K562 (cell line): Measurements from ENCODE around the gene MIS18A. TPM values are rescaled to one million over a fixed set of nuclear protein-coding genes. Genes with fewer than 3 reads are reported as not detected.

Source experiments
- ATAC-seq: fragments of 200-7000 bp; cut with Tn5 transposase; 3 replicates; pipeline ENCODE4 v1.9.1; 2020; ENCODE audit warnings: moderate library complexity
- BruUV-seq: library from RNA; stranded (reverse); fragments of 400-500 nt; replicated peaks from 2 replicates; lab custom pipeline; 2021; lab: Mats Ljungman, UMichigan
- CTCF ChIA-PET: fragments of 300-600 bp; formaldehyde crosslinking; extraction: SDS; loops from one replicate; lab custom pipeline; 2021; ENCODE audit warnings: low intra/inter-chr PET ratio; lab: Yijun Ruan, JAX
- POLR2A ChIA-PET: fragments of 300-600, 350-650 bp; sonication (Branson Sonifier 250); formaldehyde crosslinking; extraction: SDS; loops from one replicate; lab custom pipeline; 2021; ENCODE audit warnings: antibody characterized with exemption, inconsistent platforms; lab: Yijun Ruan, JAX
- DNase-seq, 4 experiments: peaks; one replicate each; pipeline versions ENCODE4 v3.0.0 to v3.0.0-alpha.2; 2011 to 2018; ENCODE audit warnings: low spot score in 3 of 4, mixed read lengths in 3 of 4; ENCODE audit errors: extremely low read depth in 1 of 4
- FAIRE-seq: peaks from 2 replicates; lab custom pipeline; 2011; peaks lifted over from hg19 to GRCh38; lab: Jason Lieb, UNC
- H2AFZ ChIP-seq: 2 replicates; pipeline ENCODE4 v1.6.0; 2011; ENCODE audit warnings: low read depth, low read length, control low read depth, inconsistent platforms
- H3K27ac ChIP-seq: fragments of 200-600 bp; 3 replicates; pipeline ENCODE4 v1.8.0; 2011; ENCODE audit warnings: low read depth, mild to moderate bottlenecking, control low read depth, inconsistent platforms, low read length, moderate library complexity, mixed read lengths; ENCODE audit errors: extremely low read depth
- H3K27me3 ChIP-seq, 2 experiments: fragments of 300-600 bp in 1 of 2; 2 replicates in 1 of 2; 3 replicates in 1 of 2; pipeline versions ENCODE4 v1.6.0 to v1.8.0; 2011; ENCODE audit warnings: inconsistent platforms in 2 of 2, low read length in 2 of 2, mild to moderate bottlenecking in 1 of 2, mixed read lengths in 1 of 2, moderate library complexity in 1 of 2; ENCODE audit not compliant: control insufficient read depth in 2 of 2, insufficient read depth in 2 of 2
- H3K36me3 ChIP-seq: fragments of 300-600 bp; 3 replicates; pipeline ENCODE4 v1.8.0; 2011; ENCODE audit warnings: mild to moderate bottlenecking, low read length, inconsistent platforms; ENCODE audit not compliant: control insufficient read depth, insufficient read depth
- H3K4me1 ChIP-seq, 2 experiments: fragments of 200-600 bp in 1 of 2; replicated peaks in 1 of 2; 2 replicates in 1 of 2; 3 replicates in 1 of 2; pipeline versions ENCODE4 v1.5.1 to v1.8.0; 2011; ENCODE audit warnings: inconsistent platforms in 2 of 2, low read length in 2 of 2, mild to moderate bottlenecking in 1 of 2, mixed read lengths in 1 of 2, moderate library complexity in 1 of 2; ENCODE audit not compliant: control insufficient read depth in 2 of 2, insufficient read depth in 2 of 2
- H3K4me2 ChIP-seq: 2 replicates; pipeline ENCODE4 v1.6.1; 2011; ENCODE audit warnings: low read length, control low read depth, inconsistent platforms, mixed read lengths; ENCODE audit not compliant: insufficient read depth
- H3K4me3 ChIP-seq: fragments of 200-600 bp; sonication (generic), shearing (Covaris generic); 2 replicates; pipeline ENCODE4 v1.5.1; 2016; ENCODE audit warnings: control low read depth, inconsistent platforms
- H3K79me2 ChIP-seq: fragments of 200-600 bp; 3 replicates; pipeline ENCODE4 v1.8.0; 2011; ENCODE audit warnings: low read length, inconsistent platforms; ENCODE audit not compliant: control insufficient read depth, insufficient read depth
- H3K9ac ChIP-seq, 2 experiments: 2 replicates each; pipeline versions ENCODE4 v1.6.0 to v1.6.1; 2011; ENCODE audit warnings: low read depth in 2 of 2, low read length in 2 of 2, control low read depth in 1 of 2, inconsistent platforms in 1 of 2, mild to moderate bottlenecking in 1 of 2, mixed read lengths in 1 of 2; ENCODE audit not compliant: insufficient read depth in 1 of 2
- H3K9me1 ChIP-seq: one replicate; pipeline ENCODE4 v1.6.0; 2011; ENCODE audit warnings: inconsistent platforms, mild to moderate bottlenecking, low read length, moderate library complexity; ENCODE audit not compliant: control insufficient read depth, insufficient read depth
- H3K9me3 ChIP-seq: replicated peaks from 2 replicates; pipeline ENCODE4 v1.5.1; 2011; ENCODE audit warnings: low read depth, low read length, inconsistent platforms; ENCODE audit not compliant: control insufficient read depth, insufficient read depth
- H4K20me1 ChIP-seq: replicated peaks from 2 replicates; pipeline ENCODE4 v1.6.1; 2011; ENCODE audit warnings: low read length, inconsistent platforms, mixed read lengths; ENCODE audit not compliant: control insufficient read depth, insufficient read depth
- ATF7 ChIP-seq: fragments of 450-650 bp; IDR thresholded peaks from 2 replicates; pipeline ENCODE4 v1.7.1; 2014; ENCODE audit warnings: mild to moderate bottlenecking, moderate library complexity
- BCOR ChIP-seq: fragments of 450-650 bp; IDR thresholded peaks from 2 replicates; pipeline ENCODE4 v1.6.1; 2016
- C11orf30 ChIP-seq: fragments of 450-650 bp; IDR thresholded peaks from 2 replicates; pipeline ENCODE4 v1.6.1; 2016; ENCODE audit warnings: low read depth, mild to moderate bottlenecking
- CBX1 ChIP-seq: sonication (generic); IDR thresholded peaks from 2 replicates; pipeline ENCODE4 v1.6.1; 2016; ENCODE audit warnings: antibody characterized with exemption, low read depth, mild to moderate bottlenecking
- CEBPB ChIP-seq: fragments of 450-650 bp; IDR thresholded peaks from 2 replicates; pipeline ENCODE4 v1.6.1; 2016; ENCODE audit warnings: missing genetic modification characterization, missing compliant biosample characterization
- E2F1 ChIP-seq: sonication (generic); formaldehyde crosslinking; IDR thresholded peaks from 2 replicates; pipeline ENCODE4 v1.8.1; 2023; ENCODE audit warnings: mild to moderate bottlenecking, missing genetic modification reagents, moderate library complexity
- FOXO4 ChIP-seq: fragments of 450-650 bp; formaldehyde crosslinking; IDR thresholded peaks from 2 replicates; pipeline ENCODE4 v1.4.0; 2020; ENCODE audit warnings: mild to moderate bottlenecking, moderate library complexity
- HDAC1 ChIP-seq, 2 experiments: fragments of 450-650 bp; IDR thresholded peaks; 2 replicates each; pipeline ENCODE4 v1.6.1; 2016 to 2017; ENCODE audit warnings: inconsistent platforms in 1 of 2, mild to moderate bottlenecking in 1 of 2, moderate library complexity in 1 of 2
- IRF2 ChIP-seq: sonication (generic); formaldehyde crosslinking; IDR thresholded peaks from 2 replicates; pipeline ENCODE4 v1.8.1; 2022; ENCODE audit warnings: mild to moderate bottlenecking, missing genetic modification reagents
- KLF6 ChIP-seq: fragments of 250-450 bp; sonication (Bioruptor Pico); IDR thresholded peaks from 2 replicates; pipeline ENCODE4 v1.4.0; 2020; ENCODE audit warnings: mild to moderate bottlenecking, moderate library complexity, borderline replicate concordance
- MAFF ChIP-seq: IDR thresholded peaks from 2 replicates; pipeline ENCODE4 v1.6.1; 2012; ENCODE audit warnings: low read length, improper control_type of control experiment
- MAFK ChIP-seq: IDR thresholded peaks from 2 replicates; pipeline ENCODE4 v1.6.1; 2011; ENCODE audit warnings: low read length, improper control_type of control experiment
- MCM7 ChIP-seq, 2 experiments: fragments of 450-650 bp; IDR thresholded peaks; 2 replicates each; pipeline ENCODE4 v1.6.1; 2016 to 2018
- MEF2D ChIP-seq: conservative IDR thresholded peaks from 2 replicates; pipeline ENCODE4 v1.6.1; 2016; ENCODE audit warnings: low read depth, missing genetic modification characterization, missing compliant biosample characterization
- MTA2 ChIP-seq: fragments of 450-650 bp; IDR thresholded peaks from 2 replicates; pipeline ENCODE4 v1.6.1; 2016; ENCODE audit warnings: low read depth
- NEUROD1 ChIP-seq: fragments of 150-350 bp; IDR thresholded peaks from 2 replicates; pipeline ENCODE4 v1.6.1; 2014; ENCODE audit warnings: borderline replicate concordance, low read length, low read depth; ENCODE audit not compliant: partially characterized antibody
- PTTG1 ChIP-seq: fragments of 450-650 bp; IDR thresholded peaks from 2 replicates; pipeline ENCODE4 v1.6.1; 2016; ENCODE audit warnings: low read depth, mild to moderate bottlenecking, missing genetic modification characterization, missing compliant biosample characterization
- SREBF2 ChIP-seq: sonication (generic); formaldehyde crosslinking; IDR thresholded peaks from 2 replicates; pipeline ENCODE4 v1.4.0; 2020; ENCODE audit warnings: mild to moderate bottlenecking, missing genetic modification reagents
- STAG1 ChIP-seq: sonication (generic); formaldehyde crosslinking; IDR thresholded peaks from 2 replicates; pipeline ENCODE4 v1.5.0; 2020; ENCODE audit warnings: missing genetic modification reagents, borderline replicate concordance
- TAF9B ChIP-seq: fragments of 450-650 bp; IDR thresholded peaks from 2 replicates; pipeline ENCODE4 v1.6.1; 2018; ENCODE audit warnings: mild to moderate bottlenecking; ENCODE audit not compliant: partially characterized antibody
- THRB ChIP-seq: fragments of 450-650 bp; formaldehyde crosslinking; conservative IDR thresholded peaks from 2 replicates; pipeline ENCODE4 v1.4.0; 2022; ENCODE audit warnings: mild to moderate bottlenecking, missing genetic modification characterization
- WGBS: fragments of 100-300 bp; shearing (Covaris generic); methylation state at CpG from one replicate; pipeline ENCODE4 v1.1.6; 2016; ENCODE audit warnings: low coverage, mixed read lengths; ENCODE audit not compliant: insufficient coverage; ENCODE audit errors: missing lambda C conversion rate; 5-methylcytosine and 5-hydroxymethylcytosine counted together
- in situ Hi-C: fragments of 300-500 bp; cut with MboI; formaldehyde crosslinking; loops from 4 replicates; pipeline ENCODE4 v1.15.0; 2018; ENCODE audit warnings: inconsistent platforms, mixed read lengths
- intact Hi-C: fragments of 100-400 bp; cut with micrococcal nuclease; formaldehyde crosslinking; loops from 2 replicates; pipeline ENCODE4 v1.14.2; 2022
- polyA plus RNA-seq, 8 experiments: library from polyadenylated mRNA; depleted of rRNA in 4 of 8; stranded (reverse) in 5 of 8; unstranded in 3 of 8; fragments of >200 nt; fragmentation: Nextera tagmentation in 2 of 8; fragmentation: Illumina TruSeq in 1 of 8; extraction: Ambion mirVana in 2 of 8; extraction: Trizol in 1 of 8; gene quantifications; 2 replicates each; pipeline versions ENCODE4 v1.2.1 to v1.2.3, GENCODE V29; 2011 to 2014; ENCODE audit warnings: inconsistent platforms in 1 of 8, missing spikeins in 1 of 8
- total RNA-seq, 7 experiments: library from RNA; depleted of rRNA in 6 of 7; stranded (reverse); fragments of >200 nt in 6 of 7; fragmentation: Illumina TruSeq in 2 of 7; extraction: Trizol in 2 of 7; gene quantifications; 2 replicates each; pipeline versions ENCODE4 v1.2.1 to v1.2.3, GENCODE V29; 2011 to 2021; ENCODE audit warnings: low replicate concordance in 1 of 7

Gene MIS18A
- total and polyA plus RNA-seq, 9 of the 15 experiments (the other 6 are each of a cell fraction or from before 2014, with no cell fraction given): 17.7 to 75.3 (median 60.3) TPM

- TF ChIP-seq FOXO4 (CRISPR knock-in tag): no peak
- TF ChIP-seq ATF7: no peak
- no peak for TF ChIP-seq CEBPB
- no peak for TF ChIP-seq TAF9B
Observed at GRCh38 chr21:32237021-32237420, 41.8 kb downstream of the MIS18A start (continued).

GRCh38 chr21:32233722-32234301, 45.0 kb downstream of the MIS18A start:
- Histone ChIP-seq H3K79me2 (no peaks in the 10 kb centered on the region), H3K36me3 (no peaks in the 10 kb centered on the region), H3K9ac (no peak overlapping the region), H3K4me3 (no peak overlapping the region), H3K27me3 (peaks cover 0 to 3% of the 10 kb centered on the region in 2 experiments; a peak in 1 of 5 replicates), H2AFZ (no peak overlapping the region), H3K4me2 (no peak overlapping the region), H3K9me3 (no peaks in the 10 kb centered on the region), H3K9me1 (no peaks in the 10 kb centered on the region), H3K4me1 (no peaks in the 10 kb centered on the region), H3K27ac (no peak overlapping the region), H4K20me1 (no peaks in the 10 kb centered on the region)
- ChIA-PET POLR2A (no interaction called here), CTCF (no interaction called here)
- ATAC-seq (no peak), DNase-seq (no peak), FAIRE-seq (no peak)
- no TSS peak for BruUV-seq
- intact Hi-C loops: no loop called here
- in situ Hi-C loops: no loop called here
- 1% methylated on average over 4 of the region's 4 CpGs for WGBS
- TF ChIP-seq MAFK (peak; percentile 82), KLF6 (CRISPR knock-in tag) (no peak), MAFF (peak; percentile 87), STAG1 (CRISPR knock-in tag) (no peak), E2F1 (CRISPR knock-in tag) (no peak), MCM7 (IDR thresholded peaks at IDR 0.05) (no peak), THRB (CRISPR knock-in tag) (no peak), C11orf30 (peak; percentile 75), BCOR (no peak), IRF2 (CRISPR knock-in tag) (no peak), MEF2D (tag) (no peak), MTA2 (no peak), CBX1 (no peak), SREBF2 (CRISPR knock-in tag) (no peak), PTTG1 (tag) (no peak), HDAC1 (IDR thresholded peaks at IDR 0.05) (no peak), NEUROD1 (no peak)
